ENCODE results near the gene CLSTN2.

CLSTN2 gene

DNA sequence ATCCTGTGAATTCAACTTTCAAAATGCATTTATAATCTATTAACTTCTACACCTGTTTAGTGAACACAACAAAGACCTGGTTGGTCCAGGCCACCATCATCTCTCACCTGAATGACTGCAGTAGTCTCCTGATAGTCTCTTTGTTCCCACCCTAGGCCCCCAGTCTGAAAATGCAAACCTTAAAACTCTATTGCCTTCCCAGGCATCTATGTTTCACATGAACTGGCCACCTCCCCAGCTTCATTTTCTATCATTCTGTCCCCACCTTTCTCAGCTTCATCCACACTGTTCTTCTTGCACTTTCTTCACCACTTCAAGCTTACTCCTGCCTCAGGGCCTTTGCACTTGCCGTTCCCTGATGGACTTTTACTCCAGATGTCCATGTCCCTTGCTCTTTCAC is 45.0 kb downstream of the CLSTN2 start:
- H3K9ac ChIP-seq (ENCODE audit: low read depth, low read length) = no peak overlapping the region
- no peaks in the 10 kb centered on the region for H3K9me3 ChIP-seq (replicated peaks; ENCODE audit: low read length)
- H3K36me3 ChIP-seq (ENCODE audit: insufficient read depth, low read length) = no peaks in the 10 kb centered on the region

DNA sequence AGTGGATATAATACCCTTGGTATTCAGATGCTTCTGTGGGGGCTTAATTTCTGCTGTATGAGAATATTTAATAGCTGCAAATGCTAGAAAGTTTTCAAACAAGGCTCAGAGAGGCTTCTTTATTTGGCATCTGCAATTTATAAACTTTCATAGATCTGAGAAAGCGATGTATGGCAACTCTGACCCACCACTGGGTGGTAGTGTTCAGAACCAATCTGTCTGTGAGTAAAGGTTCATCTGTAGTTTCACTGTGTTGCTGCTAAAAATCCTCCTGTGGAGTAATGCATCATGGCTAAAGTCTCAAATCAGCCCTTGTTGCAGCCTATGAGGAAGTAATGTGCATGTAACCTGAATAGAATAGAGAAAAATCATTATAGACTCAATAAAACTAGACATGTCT is 47.4 kb downstream of the CLSTN2 start:
- no peaks in the 10 kb centered on the region for H3K36me3 ChIP-seq (ENCODE audit: insufficient read depth, low read length)
- H3K27me3 ChIP-seq (ENCODE audit: control insufficient read depth, insufficient read depth, low read length) = peaks cover 6% of the 10 kb centered on the region
- H3K9ac ChIP-seq (ENCODE audit: low read depth, low read length) = no peak overlapping the region
- H3K4me2 ChIP-seq (ENCODE audit: low read length) = no peak overlapping the region
- H3K4me1 ChIP-seq (ENCODE audit: control insufficient read depth, insufficient read depth, low read length) = no peaks in the 10 kb centered on the region
- no peaks in the 10 kb centered on the region for H3K9me3 ChIP-seq (replicated peaks; ENCODE audit: low read length)
- no peak overlapping the region for H3K4me3 ChIP-seq (ENCODE audit: low read length)

More for the DNA sequence above, 45.0 kb downstream of the CLSTN2 start:
- Histone ChIP-seq H3K27me3 (ENCODE audit: control insufficient read depth, insufficient read depth, low read length) (peaks cover 6% of the 10 kb centered on the region), H3K4me1 (ENCODE audit: control insufficient read depth, insufficient read depth, low read length) (no peaks in the 10 kb centered on the region), H3K4me3 (ENCODE audit: low read length) (no peak overlapping the region), H3K4me2 (ENCODE audit: low read length) (no peak overlapping the region)

GRCh38 chr3:139985576-139985975 is 50.6 kb downstream of the CLSTN2 start:
- Histone ChIP-seq H3K9me3 (replicated peaks; ENCODE audit: low read length) (no peaks in the 10 kb centered on the region), H3K4me3 (ENCODE audit: low read length) (no peak overlapping the region)

GRCh38 chr3:139987908-139988307 is 52.9 kb downstream of the CLSTN2 start:
- Histone ChIP-seq H3K4me1 (ENCODE audit: control insufficient read depth, insufficient read depth, low read length) (no peaks in the 10 kb centered on the region), H3K9me3 (replicated peaks; ENCODE audit: low read length) (no peaks in the 10 kb centered on the region), H3K4me2 (ENCODE audit: low read length) (no peak overlapping the region), H3K27me3 (ENCODE audit: control insufficient read depth, insufficient read depth, low read length) (peaks cover 6% of the 10 kb centered on the region), H3K9ac (ENCODE audit: low read depth, low read length) (no peak overlapping the region), H3K4me3 (ENCODE audit: low read length) (no peak overlapping the region), H3K36me3 (ENCODE audit: insufficient read depth, low read length) (no peaks in the 10 kb centered on the region)

More at GRCh38 chr3:139985576-139985975, 50.6 kb downstream of the CLSTN2 start:
- Histone ChIP-seq H3K36me3 (ENCODE audit: insufficient read depth, low read length) (no peaks in the 10 kb centered on the region), H3K9ac (ENCODE audit: low read depth, low read length) (no peak overlapping the region), H3K27me3 (ENCODE audit: control insufficient read depth, insufficient read depth, low read length) (peaks cover 6% of the 10 kb centered on the region), H3K4me1 (ENCODE audit: control insufficient read depth, insufficient read depth, low read length) (no peaks in the 10 kb centered on the region), H3K4me2 (ENCODE audit: low read length) (no peak overlapping the region)

DNA sequence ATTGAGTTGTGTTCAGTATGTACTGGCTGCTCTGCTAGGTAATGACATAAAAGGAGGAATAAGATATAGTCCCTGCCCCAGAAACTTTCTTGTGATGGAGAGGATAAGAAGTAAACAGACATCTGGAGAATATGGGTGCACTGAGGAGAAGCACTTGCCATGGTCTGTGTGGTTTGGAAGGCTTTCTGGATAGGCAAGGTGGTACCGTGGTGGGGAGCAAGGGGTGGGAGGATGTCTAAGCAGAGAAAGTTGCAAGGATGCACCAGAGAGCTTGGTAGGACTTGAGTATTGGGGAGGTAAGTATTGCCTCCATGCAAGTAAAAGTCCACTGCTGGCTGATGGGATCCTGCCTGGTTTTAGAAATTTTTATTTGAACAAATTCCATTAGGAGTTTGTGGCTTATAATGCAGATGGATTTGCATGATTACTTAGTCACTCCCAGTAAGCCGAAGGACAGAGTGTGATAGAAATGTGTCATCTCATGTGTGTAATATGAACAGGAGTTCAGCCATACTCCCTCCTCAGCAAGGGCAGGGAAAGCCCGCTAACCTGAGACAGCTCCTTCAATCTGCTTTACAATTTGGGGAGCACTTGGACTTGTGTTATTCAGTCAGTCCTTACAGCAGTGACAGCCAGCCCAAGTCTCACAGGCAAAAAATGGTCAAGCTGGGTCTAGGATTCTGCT is 53.6 kb downstream of the CLSTN2 start:
- no peak overlapping the region for H3K9ac ChIP-seq (ENCODE audit: low read depth, low read length)
- no peaks in the 10 kb centered on the region for H3K4me1 ChIP-seq (ENCODE audit: control insufficient read depth, insufficient read depth, low read length)
- no peaks in the 10 kb centered on the region for H3K36me3 ChIP-seq (ENCODE audit: insufficient read depth, low read length)
- H3K27me3 ChIP-seq (ENCODE audit: control insufficient read depth, insufficient read depth, low read length) = peaks cover 6% of the 10 kb centered on the region
- H3K9me3 ChIP-seq (replicated peaks; ENCODE audit: low read length) = no peaks in the 10 kb centered on the region
- H3K4me3 ChIP-seq (ENCODE audit: low read length) = no peak overlapping the region
- H3K4me2 ChIP-seq (ENCODE audit: low read length) = no peak overlapping the region

DNA sequence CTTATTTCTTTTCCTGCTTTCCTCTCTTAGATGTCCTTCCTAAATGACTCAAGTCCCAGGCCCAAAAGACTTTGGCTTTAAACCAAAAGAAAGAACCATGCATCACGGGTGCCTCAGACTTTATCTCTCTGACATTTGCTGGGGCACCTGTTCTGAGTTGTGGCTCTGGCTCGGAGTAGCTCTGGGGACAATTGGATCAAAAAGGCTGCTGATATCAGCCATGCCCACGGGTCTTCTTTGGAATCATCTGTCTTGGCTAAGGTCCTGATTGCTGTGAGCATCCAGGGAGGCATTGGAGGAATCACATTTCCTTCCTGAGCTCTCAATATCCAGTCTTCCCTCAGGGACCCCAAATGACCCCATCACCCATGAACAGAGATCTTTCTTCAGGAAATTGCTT is 59.9 kb downstream of the CLSTN2 start:
- no peaks in the 10 kb centered on the region for H3K9me3 ChIP-seq (replicated peaks; ENCODE audit: low read length)
- H3K27me3 ChIP-seq (ENCODE audit: control insufficient read depth, insufficient read depth, low read length) = no peaks in the 10 kb centered on the region
- no peak overlapping the region for H3K4me2 ChIP-seq (ENCODE audit: low read length)
- H3K4me1 ChIP-seq (ENCODE audit: control insufficient read depth, insufficient read depth, low read length) = no peaks in the 10 kb centered on the region
- H3K9ac ChIP-seq (ENCODE audit: low read depth, low read length) = no peak overlapping the region
- H3K4me3 ChIP-seq (ENCODE audit: low read length) = no peak overlapping the region
- H3K36me3 ChIP-seq (ENCODE audit: insufficient read depth, low read length) = no peaks in the 10 kb centered on the region

DNA sequence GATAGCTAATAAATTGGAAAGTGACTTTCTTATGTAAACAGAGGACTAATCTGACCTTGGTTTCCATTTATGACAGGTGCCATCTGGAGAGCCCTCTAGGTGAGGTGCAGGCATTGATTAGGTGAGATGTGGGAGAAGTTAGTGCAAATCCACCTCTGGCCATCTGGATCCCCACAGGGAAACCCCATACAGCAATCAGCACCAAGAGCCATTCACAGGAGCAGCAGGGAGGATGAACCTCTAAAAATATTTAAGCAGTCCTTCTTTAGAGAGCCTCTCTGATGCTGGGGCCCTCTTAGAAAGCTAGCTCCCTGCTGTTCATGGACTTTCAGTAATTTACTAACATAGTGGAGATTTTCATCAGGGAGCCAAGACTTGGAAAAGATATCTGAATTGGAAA is 69.3 kb downstream of the CLSTN2 start:
- no peaks in the 10 kb centered on the region for H3K36me3 ChIP-seq (ENCODE audit: insufficient read depth, low read length)
- H3K4me2 ChIP-seq (ENCODE audit: low read length) = no peak overlapping the region
- H3K27me3 ChIP-seq (ENCODE audit: control insufficient read depth, insufficient read depth, low read length) = no peaks in the 10 kb centered on the region
- no peaks in the 10 kb centered on the region for H3K4me1 ChIP-seq (ENCODE audit: control insufficient read depth, insufficient read depth, low read length)
- no peaks in the 10 kb centered on the region for H3K9me3 ChIP-seq (replicated peaks; ENCODE audit: low read length)
- H3K9ac ChIP-seq (ENCODE audit: low read depth, low read length) = no peak overlapping the region
- no peak overlapping the region for H3K4me3 ChIP-seq (ENCODE audit: low read length)

GRCh38 chr3:140006331-140006730 is 71.3 kb downstream of the CLSTN2 start:
- Histone ChIP-seq H3K4me2 (ENCODE audit: low read length) (no peak overlapping the region), H3K27me3 (ENCODE audit: control insufficient read depth, insufficient read depth, low read length) (no peaks in the 10 kb centered on the region), H3K9ac (ENCODE audit: low read depth, low read length) (no peak overlapping the region), H3K36me3 (ENCODE audit: insufficient read depth, low read length) (no peaks in the 10 kb centered on the region), H3K9me3 (replicated peaks; ENCODE audit: low read length) (no peaks in the 10 kb centered on the region), H3K4me3 (ENCODE audit: low read length) (no peak overlapping the region), H3K4me1 (ENCODE audit: control insufficient read depth, insufficient read depth, low read length) (no peaks in the 10 kb centered on the region)

- Histone ChIP-seq H3K36me3 (ENCODE audit: insufficient read depth, low read length) (no peaks in the 10 kb centered on the region), H3K9ac (ENCODE audit: low read depth, low read length) (no peak overlapping the region), H3K27me3 (ENCODE audit: control insufficient read depth, insufficient read depth, low read length) (no peaks in the 10 kb centered on the region), H3K4me2 (ENCODE audit: low read length) (no peak overlapping the region), H3K4me3 (ENCODE audit: low read length) (no peak overlapping the region), H3K4me1 (ENCODE audit: control insufficient read depth, insufficient read depth, low read length) (no peaks in the 10 kb centered on the region), H3K9me3 (replicated peaks; ENCODE audit: low read length) (no peaks in the 10 kb centered on the region)
Observed at GRCh38 chr3:140007081-140007480, 72.1 kb downstream of the CLSTN2 start.

DNA sequence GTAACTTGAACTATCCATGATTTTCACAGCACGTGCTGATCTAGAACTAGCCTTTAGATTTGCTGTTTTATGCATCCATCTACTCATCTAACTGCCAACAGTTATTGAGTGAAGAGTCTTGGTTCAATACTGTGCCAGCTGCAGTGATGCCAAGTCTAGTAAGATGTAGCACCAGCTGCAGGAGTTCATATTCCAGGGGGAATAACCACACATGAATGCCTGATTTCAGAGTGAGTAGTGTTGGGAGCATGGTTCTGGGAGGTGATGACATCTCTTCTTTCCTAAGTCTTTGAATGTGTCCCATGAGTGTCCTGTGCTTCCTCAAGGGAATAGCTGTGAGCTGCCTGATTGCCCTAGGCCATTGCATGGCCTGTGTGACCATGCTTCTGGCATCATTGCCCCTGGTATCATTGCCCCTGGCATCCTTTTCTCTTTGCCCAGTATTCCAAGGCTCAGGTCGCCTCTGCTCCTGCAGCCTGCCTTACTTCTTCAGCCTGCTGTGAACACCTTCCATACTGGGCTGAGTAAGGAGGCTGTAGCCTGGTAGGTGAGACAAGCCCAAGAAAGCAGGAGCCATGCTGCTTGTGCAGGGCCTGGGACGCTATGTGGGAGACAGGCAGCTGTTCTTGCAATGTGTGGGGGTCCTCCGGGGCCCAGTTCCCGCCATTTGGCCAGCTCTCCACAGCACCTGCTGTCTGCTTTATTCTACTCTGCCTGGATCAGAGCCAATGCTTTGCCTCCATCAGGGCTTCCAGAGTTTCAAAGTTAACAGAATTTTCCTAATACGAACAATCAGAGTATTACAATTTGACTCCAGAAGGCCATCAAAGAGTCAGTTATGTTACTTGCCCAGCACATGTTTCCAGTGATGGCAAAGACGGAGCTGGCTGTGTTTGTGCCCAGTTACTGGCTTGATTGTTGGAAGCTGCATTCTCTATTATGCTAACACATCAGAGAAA is 73.2 kb downstream of the CLSTN2 start:
- no peak overlapping the region for H3K9ac ChIP-seq (ENCODE audit: low read depth, low read length)
- H3K4me2 ChIP-seq (ENCODE audit: low read length) = no peak overlapping the region
- no peaks in the 10 kb centered on the region for H3K9me3 ChIP-seq (replicated peaks; ENCODE audit: low read length)
- H3K4me3 ChIP-seq (ENCODE audit: low read length) = no peak overlapping the region
- no peaks in the 10 kb centered on the region for H3K27me3 ChIP-seq (ENCODE audit: control insufficient read depth, insufficient read depth, low read length)
- no peaks in the 10 kb centered on the region for H3K36me3 ChIP-seq (ENCODE audit: insufficient read depth, low read length)
- H3K4me1 ChIP-seq (ENCODE audit: control insufficient read depth, insufficient read depth, low read length) = no peaks in the 10 kb centered on the region

GRCh38 chr3:140010391-140010790 is 75.4 kb downstream of the CLSTN2 start:
- Histone ChIP-seq H3K4me2 (ENCODE audit: low read length) (no peak overlapping the region), H3K4me1 (ENCODE audit: control insufficient read depth, insufficient read depth, low read length) (no peaks in the 10 kb centered on the region), H3K4me3 (ENCODE audit: low read length) (no peak overlapping the region), H3K27me3 (ENCODE audit: control insufficient read depth, insufficient read depth, low read length) (no peaks in the 10 kb centered on the region), H3K9me3 (replicated peaks; ENCODE audit: low read length) (no peaks in the 10 kb centered on the region), H3K36me3 (ENCODE audit: insufficient read depth, low read length) (no peaks in the 10 kb centered on the region), H3K9ac (ENCODE audit: low read depth, low read length) (no peak overlapping the region)
